ENCODE results near the gene MYDGF.

DNA sequence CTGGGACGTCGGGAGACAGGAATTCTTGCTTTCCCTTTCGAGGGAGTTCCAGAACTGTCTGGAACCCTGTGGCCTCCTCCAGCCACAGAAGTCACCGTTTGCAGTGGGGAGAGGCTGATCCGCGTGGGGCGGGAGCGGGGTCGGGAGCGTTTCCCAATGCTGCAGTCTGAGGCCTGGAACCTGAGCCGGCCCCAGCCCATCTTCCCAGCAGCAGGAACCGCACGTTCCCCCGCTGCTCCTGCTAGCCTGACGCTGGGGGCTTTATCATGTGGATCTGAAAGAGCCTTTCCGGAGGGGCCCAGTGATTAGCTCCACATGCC is 40.1 kb upstream of the MYDGF start:
- TF ChIP-seq, protein P1, sequence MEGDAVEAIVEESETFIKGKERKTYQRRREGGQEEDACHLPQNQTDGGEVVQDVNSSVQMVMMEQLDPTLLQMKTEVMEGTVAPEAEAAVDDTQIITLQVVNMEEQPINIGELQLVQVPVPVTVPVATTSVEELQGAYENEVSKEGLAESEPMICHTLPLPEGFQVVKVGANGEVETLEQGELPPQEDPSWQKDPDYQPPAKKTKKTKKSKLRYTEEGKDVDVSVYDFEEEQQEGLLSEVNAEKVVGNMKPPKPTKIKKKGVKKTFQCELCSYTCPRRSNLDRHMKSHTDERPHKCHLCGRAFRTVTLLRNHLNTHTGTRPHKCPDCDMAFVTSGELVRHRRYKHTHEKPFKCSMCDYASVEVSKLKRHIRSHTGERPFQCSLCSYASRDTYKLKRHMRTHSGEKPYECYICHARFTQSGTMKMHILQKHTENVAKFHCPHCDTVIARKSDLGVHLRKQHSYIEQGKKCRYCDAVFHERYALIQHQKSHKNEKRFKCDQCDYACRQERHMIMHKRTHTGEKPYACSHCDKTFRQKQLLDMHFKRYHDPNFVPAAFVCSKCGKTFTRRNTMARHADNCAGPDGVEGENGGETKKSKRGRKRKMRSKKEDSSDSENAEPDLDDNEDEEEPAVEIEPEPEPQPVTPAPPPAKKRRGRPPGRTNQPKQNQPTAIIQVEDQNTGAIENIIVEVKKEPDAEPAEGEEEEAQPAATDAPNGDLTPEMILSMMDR (conservative IDR thresholded peaks at IDR 0.05), result no peak
- TF ChIP-seq ZFX (IDR thresholded peaks at IDR 0.05), result no peak

Measured in C4-2B (cell line).